HG03558 (cell line): Measurements from ENCODE around the gene MXRA7.
"Not testable (repeated sequence)": the region's sequence is repeated elsewhere in the genome, so short reads cannot be mapped to it uniquely, and the experiment has no call there.

Experiments used
- ATAC-seq: cut with Tn5 transposase; IDR thresholded peaks from one replicate; pipeline ENCODE4 v1.9.1; 2021; ENCODE audit warnings: moderate number of reproducible peaks; ENCODE audit not compliant: unreplicated experiment; ENCODE audit errors: extremely low read depth

The MXRA7 gene

DNA sequence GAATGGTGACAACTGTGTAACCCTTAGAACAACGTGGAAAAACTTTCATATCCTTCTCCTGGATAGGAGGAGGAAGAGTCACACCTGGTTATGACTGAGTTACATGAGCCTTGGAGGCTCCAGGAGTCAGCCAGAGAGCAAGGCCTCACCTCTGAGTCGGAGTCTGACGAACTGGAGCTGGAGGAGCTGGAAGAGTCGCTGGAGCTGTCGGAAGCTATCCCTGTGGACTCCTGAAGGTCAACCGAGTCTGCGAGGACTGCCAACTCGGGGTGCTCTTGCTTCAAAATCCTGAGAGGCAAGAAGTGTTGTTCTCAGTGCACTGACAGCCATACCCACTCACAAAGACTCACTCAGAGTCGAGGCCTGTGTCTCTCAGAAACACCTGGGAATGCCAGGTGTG, 9.4 kb upstream of the MXRA7 start:
- ATAC-seq = no peak

DNA sequence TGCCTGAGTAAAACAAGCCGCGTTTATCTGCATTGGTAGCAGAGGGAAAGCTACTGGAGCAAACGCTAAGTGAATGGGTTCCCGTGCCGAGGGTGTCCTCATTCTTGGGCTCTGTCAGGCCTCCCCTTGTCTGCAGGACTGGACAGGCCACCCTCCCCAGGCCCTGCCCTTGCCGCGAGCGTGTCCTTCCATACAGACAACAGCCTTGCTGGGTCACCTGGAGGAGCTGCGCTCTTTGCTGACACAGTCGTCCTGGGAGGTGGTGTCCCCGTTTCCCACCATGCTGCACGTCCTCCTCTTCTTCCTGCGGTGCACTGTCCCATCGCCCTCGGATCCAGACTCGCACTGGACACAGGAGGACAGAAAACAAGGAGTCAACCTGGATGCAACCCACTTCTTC, 7.8 kb upstream of the MXRA7 start:
- ATAC-seq = no peak

DNA sequence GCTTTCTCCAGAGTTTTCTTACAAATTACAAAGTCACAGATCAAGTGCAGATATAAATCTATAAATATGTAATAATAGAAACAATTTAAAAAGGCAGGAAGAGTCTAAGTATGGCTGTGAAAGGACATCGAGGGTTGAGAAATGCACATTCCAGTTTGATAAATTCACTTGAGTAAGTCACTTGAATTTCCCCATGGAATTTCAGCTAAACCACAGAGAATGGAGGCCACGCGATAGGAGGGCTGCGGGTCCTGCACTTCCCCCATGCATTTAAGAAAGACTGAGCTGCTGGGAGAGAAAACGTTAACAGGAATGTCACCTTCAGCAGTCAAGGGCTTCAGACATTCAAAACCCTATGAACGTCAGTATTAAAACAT, 6.1 kb upstream of the MXRA7 start:
- no peak for ATAC-seq

DNA sequence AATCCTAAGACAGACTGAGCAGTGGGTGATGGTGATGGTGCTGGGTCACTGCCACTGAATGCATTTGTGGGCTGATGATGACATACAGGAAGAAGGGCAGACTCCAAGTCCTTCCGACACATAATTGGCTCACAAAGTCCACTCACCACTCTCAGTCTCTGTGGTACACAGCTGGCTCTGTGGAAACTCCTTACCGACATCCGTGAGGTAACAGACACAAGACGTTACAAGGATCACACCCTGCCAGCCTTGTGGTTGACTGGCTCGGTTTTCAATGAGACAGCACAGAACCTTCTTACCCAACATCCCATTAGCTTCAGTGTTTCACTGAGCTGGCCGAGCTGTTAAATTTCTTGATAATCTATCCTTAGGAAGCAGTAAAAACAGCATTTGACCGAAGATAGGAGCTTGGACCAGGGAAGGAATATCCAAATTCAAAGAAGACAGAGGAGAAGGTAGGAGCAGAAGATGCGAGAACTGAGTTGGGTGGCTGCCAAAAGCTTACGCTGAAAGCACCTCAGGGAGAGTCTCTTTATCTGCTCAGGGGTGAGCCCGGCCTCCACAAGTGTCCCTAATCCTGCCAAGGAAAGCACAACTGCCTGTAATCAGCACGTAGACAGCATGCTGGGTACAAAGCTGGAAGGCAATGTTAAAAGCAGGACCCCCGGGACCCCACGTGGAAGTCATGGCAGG, 5.5 kb upstream of the MXRA7 start:
- no peak for ATAC-seq

DNA sequence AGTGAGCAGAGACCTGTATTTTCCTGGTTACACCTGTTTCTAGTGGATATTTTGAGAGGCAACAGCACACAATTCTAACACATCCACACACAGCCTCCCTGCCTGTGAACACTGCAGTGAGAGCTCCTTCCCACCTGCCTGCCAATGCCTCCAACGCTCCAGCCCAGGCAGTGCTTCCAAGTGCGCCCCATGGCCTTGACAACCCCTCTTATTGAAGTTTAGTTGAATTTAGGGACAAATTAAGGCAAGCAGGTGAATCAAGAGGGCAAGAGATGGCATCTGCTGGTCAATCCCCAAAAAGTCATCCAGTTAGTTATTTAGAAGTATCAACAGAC, 4.7 kb upstream of the MXRA7 start:
- ATAC-seq = no peak

DNA sequence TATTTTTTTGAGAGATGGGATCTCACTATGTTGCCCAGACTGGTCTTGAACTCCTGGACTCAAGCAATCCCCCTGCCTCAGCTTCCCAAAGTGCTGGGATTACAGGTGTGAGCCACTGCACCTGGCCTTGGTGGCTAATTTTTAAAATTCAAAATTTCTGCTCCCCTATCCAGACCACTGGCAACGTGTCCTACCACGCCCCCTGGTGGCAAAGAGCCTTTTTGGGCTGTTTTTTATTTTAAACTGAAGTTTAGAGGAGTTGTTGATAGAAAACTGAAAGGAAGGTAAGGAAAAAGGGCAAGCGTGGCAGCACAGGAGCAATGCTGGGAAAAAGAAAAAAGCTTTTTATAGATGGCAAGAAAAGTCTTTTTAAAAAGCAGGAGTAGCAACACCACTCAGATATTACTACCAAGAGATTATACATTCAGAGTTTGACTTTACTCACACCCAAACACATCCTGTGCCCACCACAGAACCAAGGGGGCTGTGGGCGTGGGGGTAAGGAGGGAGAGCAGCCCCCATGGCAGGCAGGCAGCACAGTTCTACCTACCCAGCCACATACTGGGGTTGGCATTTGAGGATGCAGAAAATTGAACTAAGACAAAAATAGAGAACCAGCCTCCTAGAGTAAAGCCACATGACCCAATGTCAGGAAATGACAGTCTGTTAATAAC, 4.2 kb upstream of the MXRA7 start:
- ATAC-seq = no peak

DNA sequence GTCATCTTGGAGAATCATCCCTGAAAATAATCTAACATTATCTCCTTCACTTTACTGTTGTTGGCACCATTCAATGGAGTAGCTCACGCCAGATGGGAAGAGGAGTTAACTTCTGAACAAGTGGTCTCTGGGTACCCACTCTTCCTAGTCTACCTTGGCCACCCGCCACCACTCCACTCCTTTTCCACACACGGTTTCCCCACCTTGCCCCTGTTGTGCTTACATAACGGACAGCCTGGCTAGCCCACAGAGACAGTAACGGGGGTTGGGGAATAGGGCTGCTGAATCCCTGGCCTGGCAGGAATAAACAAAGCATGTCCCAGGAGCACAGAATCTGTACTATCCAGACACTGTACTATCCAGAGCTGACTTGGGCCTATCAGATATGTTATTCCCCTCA, 3.6 kb upstream of the MXRA7 start:
- no peak for ATAC-seq

DNA sequence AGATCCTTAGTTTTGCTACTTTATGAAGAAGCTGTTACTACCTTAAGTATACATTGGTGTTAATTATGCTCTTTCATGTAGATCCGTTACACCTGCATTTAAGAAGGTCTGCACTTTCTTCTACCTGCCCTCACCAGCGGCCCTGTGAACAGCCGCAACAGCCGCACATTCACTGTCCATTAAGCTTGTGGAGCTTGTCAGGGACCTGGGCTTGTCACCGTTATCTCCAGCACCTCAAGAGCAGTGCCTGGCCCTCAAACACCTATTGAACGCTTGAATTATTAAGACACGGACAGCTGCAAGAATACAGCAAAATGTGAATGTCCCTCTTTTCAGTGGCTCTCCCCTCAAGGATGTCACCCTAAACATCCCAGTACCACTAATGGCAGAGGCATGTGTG, 3.0 kb upstream of the MXRA7 start:
- no peak for ATAC-seq

DNA sequence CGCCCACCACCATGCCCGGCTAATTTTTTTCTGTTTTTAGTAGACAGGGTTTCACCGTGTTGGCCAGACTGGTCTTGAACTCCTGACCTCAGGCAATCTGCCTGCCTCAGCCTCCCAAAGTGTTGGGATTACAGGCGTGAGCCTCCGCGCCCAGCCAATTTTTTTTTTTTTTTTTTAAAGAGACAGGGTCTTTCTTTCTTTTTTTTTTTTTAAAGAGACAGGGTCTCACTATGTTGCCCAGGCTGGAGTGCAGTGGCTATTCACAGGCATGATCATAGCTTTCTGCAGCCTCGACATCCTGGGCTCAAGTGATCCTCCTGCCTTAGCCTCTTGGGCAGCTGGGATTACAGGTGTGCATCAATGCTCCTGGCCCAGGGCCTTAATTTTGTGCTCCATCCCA, 1.6 kb upstream of the MXRA7 start:
- not testable (repeated sequence) for ATAC-seq

DNA sequence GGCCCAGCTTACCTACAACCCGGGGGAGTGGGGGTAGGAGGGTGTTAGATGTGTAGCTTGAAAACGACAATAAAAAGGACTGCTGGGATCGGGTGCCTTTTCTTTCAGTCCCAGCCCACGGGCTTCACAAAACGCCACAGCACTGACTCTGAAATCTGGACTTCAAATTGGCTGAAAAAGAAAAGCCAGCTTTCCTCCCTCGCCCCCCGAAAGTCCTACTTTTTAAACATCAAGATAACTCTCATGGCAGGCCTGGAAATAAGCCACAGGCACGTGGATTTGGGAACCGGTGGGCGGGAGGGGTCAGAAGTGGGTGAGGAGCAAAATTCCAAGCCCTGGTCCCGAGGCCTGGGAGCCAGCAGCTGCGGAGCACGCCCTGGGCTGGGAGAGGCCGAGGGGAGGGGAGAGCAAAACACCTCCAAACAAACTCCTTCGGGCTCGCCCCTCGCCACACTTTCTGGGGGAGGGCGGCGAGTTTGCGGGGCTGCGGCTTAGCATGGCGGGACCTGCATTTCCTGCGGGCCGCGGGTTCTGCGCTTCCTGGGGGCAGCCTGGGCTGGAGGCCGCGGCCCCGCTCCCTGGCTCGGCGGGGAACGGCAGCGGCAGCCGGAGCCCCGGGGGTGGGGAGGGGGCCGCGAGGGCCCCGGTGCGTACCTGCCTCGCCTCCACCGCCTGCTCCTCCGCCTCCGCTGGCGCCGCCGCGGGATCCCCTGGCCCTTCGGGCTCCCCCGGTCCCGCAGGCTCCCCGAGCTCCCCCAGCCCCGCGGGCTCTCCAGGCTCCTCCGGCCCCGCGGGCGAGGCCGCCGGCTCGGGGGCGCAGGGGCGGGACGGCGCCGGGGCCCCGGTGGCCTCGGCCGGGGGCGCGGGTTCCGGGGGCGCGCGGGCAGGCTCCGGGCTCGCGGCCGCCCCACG, 558 bp downstream of the MXRA7 start:
- ATAC-seq = not testable (repeated sequence)

DNA sequence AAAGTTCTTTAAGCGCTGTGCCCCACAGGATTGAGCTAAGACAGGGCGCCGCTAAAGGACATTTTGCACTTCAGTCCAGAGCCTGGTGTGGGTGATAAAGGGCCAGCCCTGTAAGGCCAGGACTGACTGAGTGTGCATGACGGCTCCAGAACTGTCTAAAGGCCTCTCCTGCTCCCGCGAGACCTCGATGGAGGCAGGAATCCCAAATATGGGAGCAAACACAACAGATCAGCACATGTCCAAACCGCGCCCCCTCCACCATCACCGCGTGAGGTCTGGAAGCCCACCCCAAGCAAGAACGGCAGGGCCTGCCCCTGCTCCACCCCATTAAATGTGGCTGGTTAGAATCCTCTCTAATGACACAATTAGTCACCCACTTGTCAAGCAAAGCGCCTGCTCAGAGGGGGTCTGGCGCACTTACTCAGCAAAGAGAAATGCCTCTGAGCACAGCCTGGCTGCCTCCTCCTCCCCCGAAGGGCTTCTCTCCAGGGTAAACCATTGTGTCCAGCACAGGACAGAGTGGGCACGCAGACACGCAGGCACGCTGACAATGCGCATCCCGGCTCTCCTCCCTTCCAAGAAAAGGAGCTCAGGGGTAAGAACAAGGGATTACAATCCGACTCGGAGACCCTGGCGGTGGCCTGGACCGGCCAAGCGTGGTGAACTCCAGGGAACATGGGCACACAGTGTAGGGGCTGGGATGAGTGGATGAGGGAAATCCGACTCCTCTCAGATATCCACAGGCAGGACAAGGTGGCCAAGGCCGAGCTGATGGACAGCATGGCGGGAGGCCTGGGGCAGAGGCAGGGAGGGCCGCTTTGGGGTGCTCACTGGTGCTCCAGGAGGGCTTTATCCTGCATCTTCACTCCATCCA, 1.5 kb downstream of the MXRA7 start:
- no peak for ATAC-seq

DNA sequence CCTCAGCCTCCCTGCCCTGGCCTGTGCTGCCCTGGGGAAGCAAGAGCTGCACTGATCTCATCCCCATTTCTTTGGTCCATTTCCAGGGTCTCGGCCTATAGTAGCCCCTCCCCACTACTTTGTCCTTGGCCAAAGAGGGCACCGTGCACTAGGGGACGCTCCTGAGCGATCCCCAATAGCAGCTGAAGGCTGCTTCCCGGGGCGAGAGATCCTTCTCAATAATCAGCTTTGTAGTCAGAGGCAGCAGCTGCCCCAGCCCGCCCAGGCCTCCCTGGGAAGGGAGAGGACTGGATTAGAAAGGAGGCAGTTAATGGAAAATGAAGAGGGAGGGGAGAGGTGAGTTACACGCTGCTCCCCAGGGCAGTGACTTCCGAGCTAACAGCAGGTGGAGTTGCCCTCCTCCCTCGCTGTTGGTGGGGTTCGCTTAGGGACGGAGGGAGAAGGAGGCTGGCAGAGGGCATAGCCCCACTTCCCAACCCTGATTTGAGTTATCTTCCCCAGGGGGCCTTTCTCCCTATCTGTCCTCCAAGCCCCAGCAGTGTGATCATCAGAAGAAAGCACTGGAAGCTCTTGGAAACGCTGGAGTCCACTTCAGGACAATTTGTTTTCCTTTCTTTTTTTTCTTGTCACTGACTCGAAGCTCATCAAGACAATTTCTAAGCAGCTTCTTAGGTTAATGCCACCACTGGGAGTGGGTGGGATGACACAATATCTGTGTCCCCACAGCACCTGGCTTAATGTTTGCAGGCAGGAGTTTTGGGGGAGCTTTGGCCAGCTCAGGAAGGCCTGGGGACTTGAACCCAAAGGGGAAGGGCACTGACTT, 2.6 kb downstream of the MXRA7 start:
- ATAC-seq = no peak

DNA sequence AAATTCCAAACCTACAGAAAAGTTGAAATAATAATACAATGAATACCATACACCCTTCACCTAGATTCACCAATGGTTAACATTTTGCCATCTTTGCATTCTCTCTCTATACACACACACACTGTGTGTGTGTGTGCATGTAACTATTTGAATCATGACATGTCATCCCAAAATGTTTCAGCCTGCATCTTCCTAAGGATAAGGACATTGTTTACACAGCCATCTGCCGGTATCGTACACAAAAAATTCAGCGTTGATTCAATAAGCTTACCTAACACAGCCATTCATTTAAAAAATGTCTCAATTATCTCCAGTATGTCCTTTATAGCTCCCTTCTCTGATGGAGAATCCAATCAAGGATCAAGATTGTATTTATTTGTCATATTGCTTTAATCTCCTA, 3.9 kb downstream of the MXRA7 start:
- no peak for ATAC-seq

DNA sequence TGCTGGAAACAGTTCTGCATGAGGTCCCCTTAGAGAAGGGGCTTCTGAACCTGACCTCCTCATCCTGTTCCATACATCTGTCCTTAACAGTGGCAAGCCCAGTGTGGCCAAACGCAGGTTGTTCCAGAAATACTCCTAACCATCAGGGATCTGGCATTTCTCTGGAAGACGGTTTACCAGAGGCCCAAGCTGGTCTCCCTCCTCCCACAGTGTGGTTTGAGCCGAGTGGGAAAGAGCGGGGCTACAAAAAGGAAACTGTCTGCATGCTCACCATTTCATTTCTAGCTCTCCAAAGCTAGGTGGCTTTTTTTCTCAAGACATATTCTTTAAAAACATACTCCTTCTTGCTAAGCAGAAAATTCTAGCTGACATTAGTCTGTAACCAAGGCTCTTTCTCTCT, 6.0 kb downstream of the MXRA7 start:
- no peak for ATAC-seq

DNA sequence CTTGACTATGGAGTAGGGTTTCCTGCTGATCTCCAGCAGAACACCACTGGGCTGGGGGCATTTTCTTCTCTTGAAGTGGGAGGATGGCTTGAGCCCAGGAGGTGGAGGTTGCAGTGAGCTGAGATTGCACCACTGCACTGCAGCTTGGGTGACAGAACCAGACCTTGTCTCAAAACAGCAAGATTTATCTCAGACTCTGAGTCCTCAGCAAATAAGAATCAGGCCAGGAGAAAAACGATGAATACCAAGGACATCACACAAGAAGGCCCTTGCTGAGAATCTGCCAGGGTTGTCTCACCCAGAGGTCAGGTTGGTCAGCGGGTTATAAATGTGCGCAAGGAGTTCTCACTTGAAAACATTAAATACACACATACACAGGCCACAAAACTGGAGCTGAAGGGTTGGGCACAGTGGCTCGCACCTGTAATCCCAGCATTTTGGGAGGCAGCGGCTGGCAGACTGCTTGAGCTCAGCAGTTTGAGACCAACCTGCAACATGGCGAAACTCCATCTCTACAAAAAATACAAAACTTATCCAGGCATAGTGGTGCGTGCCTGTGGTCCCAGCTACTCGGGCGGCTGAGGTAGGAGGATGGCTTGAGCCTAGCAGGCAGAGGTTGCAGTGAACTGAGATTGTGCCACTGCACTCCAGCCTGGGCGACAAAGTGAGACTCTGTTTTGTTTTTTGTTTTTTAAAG, 7.7 kb downstream of the MXRA7 start:
- no peak for ATAC-seq

DNA sequence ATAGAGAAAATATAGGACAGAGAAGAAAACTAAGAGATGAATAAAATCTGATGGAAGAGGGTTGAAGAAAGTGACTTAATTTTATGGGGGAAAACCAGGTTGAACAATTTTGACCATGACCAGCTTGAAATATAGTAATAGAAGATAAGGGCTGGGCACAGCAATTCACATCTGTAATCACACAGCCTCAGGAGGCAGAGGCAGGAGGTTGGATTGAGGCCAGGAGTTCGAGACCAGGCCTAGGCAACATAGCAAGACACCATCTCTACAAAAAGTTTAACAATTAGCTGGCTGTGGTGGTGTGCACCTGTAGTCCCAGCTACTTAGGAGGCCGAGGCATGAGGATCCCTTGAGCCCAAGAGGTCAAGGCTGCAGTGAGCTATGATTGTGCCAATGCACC, 8.7 kb downstream of the MXRA7 start:
- no peak for ATAC-seq

DNA sequence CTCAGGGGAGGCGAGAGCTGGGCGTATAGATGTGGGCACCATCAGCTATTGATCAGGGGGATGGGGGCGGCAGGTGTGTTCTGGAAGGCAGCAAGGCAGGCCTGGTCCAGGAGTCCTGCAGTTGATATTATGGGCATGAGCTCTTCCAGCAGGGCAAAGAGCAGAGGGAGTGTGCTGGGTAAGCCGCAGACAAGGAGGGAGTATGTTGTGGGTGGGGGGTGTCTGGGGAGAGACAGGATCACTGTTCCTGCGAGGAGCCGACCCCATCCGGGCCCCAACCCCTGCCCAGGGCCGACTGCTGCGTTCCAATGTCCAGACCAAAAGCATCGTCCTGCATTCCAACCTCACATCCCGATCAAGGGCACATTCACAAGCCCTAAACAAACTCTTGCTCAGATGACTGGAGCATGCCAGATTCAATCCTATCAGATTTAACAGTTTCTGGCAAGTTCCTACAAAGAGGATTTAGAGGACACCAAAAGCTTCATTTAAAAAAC, 9.2 kb downstream of the MXRA7 start:
- no peak for ATAC-seq

DNA sequence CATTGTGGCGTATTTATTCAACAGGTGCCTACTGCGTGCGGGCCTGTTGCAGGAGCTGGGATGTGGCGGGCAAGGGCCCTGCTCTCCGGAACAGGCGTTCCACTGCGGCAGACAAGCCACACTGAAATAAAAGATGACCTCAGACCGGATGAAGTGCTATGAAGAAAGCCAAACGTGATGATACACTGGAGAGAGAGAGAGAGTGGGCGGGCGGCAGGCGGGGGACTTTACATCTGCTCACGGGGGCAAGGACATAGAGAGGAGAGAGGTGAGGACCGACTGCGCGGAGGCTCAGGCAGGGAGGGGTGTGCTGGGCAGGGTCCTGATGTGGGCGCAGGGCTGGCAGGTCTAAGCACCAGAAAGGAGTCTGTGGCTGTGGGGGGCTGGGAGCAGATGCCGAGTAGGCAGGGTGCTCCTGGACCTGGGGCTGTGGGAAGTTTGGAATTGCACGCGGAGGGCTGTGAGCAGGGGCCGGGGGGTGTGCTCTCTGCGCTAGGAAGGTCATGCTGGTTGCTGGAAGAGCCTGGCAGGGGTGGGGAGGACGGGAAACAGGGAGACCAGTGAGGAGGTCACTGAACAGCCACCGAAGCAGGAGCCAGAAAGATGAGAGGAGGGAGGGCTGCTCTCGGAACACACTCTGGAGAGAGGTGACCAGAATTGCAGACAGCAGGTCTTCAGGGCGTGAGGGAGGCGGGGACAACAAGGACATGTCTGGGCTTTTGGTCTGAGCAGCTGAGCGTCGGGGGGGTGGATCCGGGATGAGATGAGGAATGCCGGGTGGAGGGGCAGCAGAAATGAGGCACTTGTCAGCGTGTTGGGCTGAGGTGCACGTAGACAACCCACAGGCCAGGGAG, 9.9 kb downstream of the MXRA7 start:
- no peak for ATAC-seq
